ENCODE results near the gene PMP22.

Gene PMP22

GRCh38 chr17:15265131-15265530, at the start of gene PMP22:
TSS of gene PMP22 (minus strand) at chr17:15265326. CDS start at chr17:15260727, 4,599 bp downstream.
- peak in 12 of 58 donors; percentile 17 to 53 (median 27) for DNase-seq

GRCh38 chr17:15311996-15312395, 46.9 kb upstream of the PMP22 start:
- DNase-seq = no peak

GRCh38 chr17:15309793-15310192, 44.7 kb upstream of the PMP22 start:
- no peak for DNase-seq

GRCh38 chr17:15309236-15309635, 44.1 kb upstream of the PMP22 start:
- DNase-seq = no peak

- no peak for DNase-seq
Measured at GRCh38 chr17:15308758-15309157, 43.6 kb upstream of the PMP22 start.

GRCh38 chr17:15307710-15308111, 42.6 kb upstream of the PMP22 start:
- DNase-seq = no peak

- DNase-seq = no peak
Measured at GRCh38 chr17:15303851-15304250, 38.7 kb upstream of the PMP22 start.

GRCh38 chr17:15303268-15303667, 38.1 kb upstream of the PMP22 start:
- DNase-seq = no peak

GRCh38 chr17:15301845-15302244, 36.7 kb upstream of the PMP22 start:
- no peak for DNase-seq

- no peak for DNase-seq
Measured at GRCh38 chr17:15298176-15298575, 33.0 kb upstream of the PMP22 start.

- no peak for DNase-seq
Measured at GRCh38 chr17:15293558-15293957, 28.4 kb upstream of the PMP22 start.

GRCh38 chr17:15291674-15292361, 26.7 kb upstream of the PMP22 start:
- no peak for DNase-seq

GRCh38 chr17:15290605-15291004, 25.5 kb upstream of the PMP22 start:
- no peak for DNase-seq

GRCh38 chr17:15289285-15290183, 24.4 kb upstream of the PMP22 start:
- DNase-seq = no peak

GRCh38 chr17:15288859-15289258, 23.7 kb upstream of the PMP22 start:
- no peak for DNase-seq

- peak in 1 of 58 donors; percentile 13 for DNase-seq
Measured at GRCh38 chr17:15287538-15288267, 22.6 kb upstream of the PMP22 start.

- no peak for DNase-seq
Measured at GRCh38 chr17:15285466-15285865, 20.3 kb upstream of the PMP22 start.

- DNase-seq = no peak
Measured at GRCh38 chr17:15284537-15284936, 19.4 kb upstream of the PMP22 start.

GRCh38 chr17:15284107-15284506, 19.0 kb upstream of the PMP22 start:
- no peak for DNase-seq

GRCh38 chr17:15281909-15282308, 16.8 kb upstream of the PMP22 start:
- DNase-seq = no peak

- no peak for DNase-seq
Measured at GRCh38 chr17:15278924-15279477, 13.9 kb upstream of the PMP22 start.

GRCh38 chr17:15278380-15278779, 13.3 kb upstream of the PMP22 start:
- DNase-seq = no peak
